ENCODE data around the gene FIGLA.

- TF ChIP-seq CTCF (conservative IDR thresholded peaks at IDR 0.05) (no peak), ZFX (IDR thresholded peaks at IDR 0.05) (no peak)
These were observed 3.0 kb upstream of the FIGLA start for GRCh38 chr2:70793450-70793849.

Data from C4-2B (cell line).